HepG2 (cell line): ENCODE measurements around the gene PGP. TPM values are rescaled to one million over a fixed set of nuclear protein-coding genes. Genes with fewer than 3 reads are reported as not detected.

ENCODE experiments used
- ADNP ChIP-seq: sonication (generic); formaldehyde crosslinking; IDR thresholded peaks from 2 replicates; pipeline ENCODE4 v1.4.0; 2020; ENCODE audit warnings: missing genetic modification reagents
- BRD4 ChIP-seq: sonication (generic); formaldehyde crosslinking; IDR thresholded peaks from 2 replicates; pipeline ENCODE4 v1.4.0; 2020; ENCODE audit warnings: missing genetic modification reagents
- CEBPG ChIP-seq: IDR thresholded peaks from 2 replicates; pipeline ENCODE4 v1.6.1; 2016
- KLF6 ChIP-seq: IDR thresholded peaks from 2 replicates; pipeline ENCODE4 v1.8.0; 2016; ENCODE audit warnings: missing biosample characterization, missing genetic modification reagents
- MAZ ChIP-seq, 2 experiments: sonication (generic) in 1 of 2; formaldehyde crosslinking in 1 of 2; IDR thresholded peaks; 2 replicates each; pipeline versions ENCODE4 v1.5.0 to v1.6.1; 2012 to 2020; ENCODE audit warnings: low read depth in 2 of 2, mild to moderate bottlenecking in 2 of 2, borderline replicate concordance in 1 of 2, improper control_type of control experiment in 1 of 2, low read length in 1 of 2, missing genetic modification reagents in 1 of 2, moderate library complexity in 1 of 2
- PRPF4 ChIP-seq: fragments of 200-400 bp; formaldehyde crosslinking; IDR thresholded peaks from 2 replicates; pipeline ENCODE4 v1.6.1; 2016; ENCODE audit warnings: low read length, low read depth; ENCODE audit not compliant: poor library complexity, severe bottlenecking
- RBM22 ChIP-seq: fragments of 200-400 bp; formaldehyde crosslinking; optimal IDR thresholded peaks from 2 replicates; pipeline ENCODE3; 2017; ENCODE audit warnings: mild to moderate bottlenecking, low read length, moderate library complexity
- SMAD3 ChIP-seq: sonication (generic); formaldehyde crosslinking; IDR thresholded peaks from 2 replicates; pipeline ENCODE4 v1.4.0; 2020; ENCODE audit warnings: missing genetic modification reagents
- SP140L ChIP-seq: sonication (generic); formaldehyde crosslinking; IDR thresholded peaks from 2 replicates; pipeline ENCODE4 v1.4.0; 2020; ENCODE audit warnings: missing genetic modification reagents, borderline replicate concordance
- ZMAT3 ChIP-seq: sonication (generic); formaldehyde crosslinking; conservative IDR thresholded peaks from 2 replicates; pipeline ENCODE4 v1.7.0; 2021; ENCODE audit warnings: missing genetic modification reagents
- ZNF224 ChIP-seq: sonication (generic); formaldehyde crosslinking; IDR thresholded peaks from 2 replicates; pipeline ENCODE4 v1.5.0; 2020; ENCODE audit warnings: mild to moderate bottlenecking, missing genetic modification reagents
- ZNF292 ChIP-seq: sonication (generic); formaldehyde crosslinking; IDR thresholded peaks from 2 replicates; pipeline ENCODE4 v1.8.1; 2022; ENCODE audit warnings: mild to moderate bottlenecking, low read depth, missing genetic modification reagents, borderline replicate concordance
- ZNF562 ChIP-seq: sonication (generic); formaldehyde crosslinking; IDR thresholded peaks from 2 replicates; pipeline ENCODE4 v1.8.0; 2022; ENCODE audit warnings: missing genetic modification reagents, borderline replicate concordance
- polyA plus RNA-seq, 8 experiments: library from polyadenylated mRNA; depleted of rRNA in 3 of 8; stranded (reverse) in 7 of 8; unstranded in 1 of 8; fragments of >200 nt; fragmentation: Illumina TruSeq in 4 of 8; extraction: Trizol in 4 of 8; gene quantifications; 2 replicates each; pipeline versions ENCODE4 v1.2.1 to v1.2.3, GENCODE V29; 2011 to 2016; ENCODE audit warnings: low read depth in 4 of 8, missing spikeins in 1 of 8, mixed read lengths in 1 of 8; ENCODE audit not compliant: insufficient read depth in 1 of 8
- total RNA-seq, 5 experiments: library from RNA; depleted of rRNA; stranded (reverse); fragments of >200 nt; fragmentation: Illumina TruSeq; extraction: Trizol; gene quantifications; 2 replicates each; pipeline ENCODE4 v1.2.3, GENCODE V29; 2016; ENCODE audit warnings: low read depth in 1 of 5
- TF ChIP-seq, protein P1 (sequence below): sonication (generic); formaldehyde crosslinking; IDR thresholded peaks from 2 replicates; pipeline ENCODE4 v1.4.0; 2020; ENCODE audit warnings: mild to moderate bottlenecking, missing genetic modification reagents
- TF ChIP-seq, protein P2 (sequence below): sonication (generic); formaldehyde crosslinking; IDR thresholded peaks from 2 replicates; pipeline ENCODE4 v1.5.0; 2020; ENCODE audit warnings: missing genetic modification reagents
- TF ChIP-seq, protein P3 (sequence below): sonication (generic); formaldehyde crosslinking; IDR thresholded peaks from 2 replicates; pipeline ENCODE4 v1.9.0; 2021; ENCODE audit warnings: missing genetic modification reagents, borderline replicate concordance
- TF ChIP-seq, protein P4 (sequence below): sonication (generic); formaldehyde crosslinking; IDR thresholded peaks from 2 replicates; pipeline ENCODE4 v1.5.0; 2020; ENCODE audit warnings: missing genetic modification reagents, mild to moderate bottlenecking, borderline replicate concordance
- TF ChIP-seq, protein P5 (sequence below): sonication (generic); formaldehyde crosslinking; IDR thresholded peaks from 2 replicates; pipeline ENCODE4 v1.4.0; 2020; ENCODE audit warnings: missing genetic modification reagents, mild to moderate bottlenecking, borderline replicate concordance
- TF ChIP-seq, protein P6 (sequence below): sonication (generic); formaldehyde crosslinking; conservative IDR thresholded peaks from 2 replicates; pipeline ENCODE4 v1.8.0; 2022; ENCODE audit warnings: mild to moderate bottlenecking, moderate library complexity, missing genetic modification reagents

The PGP gene
- total and polyA plus RNA-seq, 2 of the 13 experiments (the other 11 are each of a cell fraction or from before 2014, with no cell fraction given), result 7.3 to 18.3 TPM

DNA sequence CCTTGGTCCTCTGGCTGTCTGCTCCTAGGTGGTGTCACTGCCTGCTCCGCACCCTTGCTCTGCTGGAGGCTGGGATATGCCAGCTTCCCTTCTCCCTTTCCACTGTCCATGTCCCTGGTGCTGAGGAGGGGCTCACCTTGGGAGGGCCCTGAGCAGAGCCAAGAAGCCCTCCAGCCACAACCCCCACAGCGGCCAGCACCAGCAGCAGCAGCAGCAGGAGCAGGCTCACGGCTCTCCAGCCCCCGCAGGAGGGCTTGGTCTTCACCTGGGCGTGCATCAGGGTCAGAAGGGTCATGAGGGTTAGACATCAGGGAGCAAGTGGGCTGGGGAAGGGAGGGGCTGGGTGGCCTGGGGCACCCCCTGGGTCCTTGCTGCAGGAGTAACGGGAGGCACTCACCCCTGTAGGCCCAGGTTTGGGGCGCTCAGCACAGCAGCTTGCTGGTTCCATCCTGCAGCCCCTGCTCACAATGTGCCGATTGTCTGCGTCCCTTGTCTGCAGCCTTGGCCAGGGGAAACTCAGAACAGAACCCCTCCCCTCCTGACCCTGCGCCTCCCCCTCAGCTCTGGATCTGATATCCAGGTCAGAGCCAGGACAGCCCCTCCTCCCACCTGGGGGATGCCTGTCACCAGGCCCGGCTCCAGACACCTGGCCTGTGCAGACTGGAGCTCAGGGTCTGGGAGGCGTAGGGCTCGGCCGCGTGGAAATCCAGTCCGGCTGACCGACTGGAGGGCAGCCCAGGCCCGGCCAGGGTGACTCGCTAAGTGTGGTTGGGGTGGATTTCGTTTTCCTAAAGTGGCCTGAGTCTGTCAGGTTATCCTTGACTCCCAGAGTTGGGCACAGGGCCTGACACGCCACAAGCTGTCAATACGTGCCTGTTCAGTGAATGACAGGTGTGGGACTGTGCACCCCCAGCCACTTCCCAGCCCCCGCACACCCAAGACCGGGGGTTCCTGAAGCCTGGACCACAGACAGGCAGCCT lies 4.0 kb downstream of the PGP start, which contains the start of gene BRICD5 (continued):
- TF ChIP-seq, protein P1, sequence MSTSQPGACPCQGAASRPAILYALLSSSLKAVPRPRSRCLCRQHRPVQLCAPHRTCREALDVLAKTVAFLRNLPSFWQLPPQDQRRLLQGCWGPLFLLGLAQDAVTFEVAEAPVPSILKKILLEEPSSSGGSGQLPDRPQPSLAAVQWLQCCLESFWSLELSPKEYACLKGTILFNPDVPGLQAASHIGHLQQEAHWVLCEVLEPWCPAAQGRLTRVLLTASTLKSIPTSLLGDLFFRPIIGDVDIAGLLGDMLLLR (CRISPR knock-in tag), result peak; percentile 58; the same call in 1 of the 2 replicates
- TF ChIP-seq, protein P2, sequence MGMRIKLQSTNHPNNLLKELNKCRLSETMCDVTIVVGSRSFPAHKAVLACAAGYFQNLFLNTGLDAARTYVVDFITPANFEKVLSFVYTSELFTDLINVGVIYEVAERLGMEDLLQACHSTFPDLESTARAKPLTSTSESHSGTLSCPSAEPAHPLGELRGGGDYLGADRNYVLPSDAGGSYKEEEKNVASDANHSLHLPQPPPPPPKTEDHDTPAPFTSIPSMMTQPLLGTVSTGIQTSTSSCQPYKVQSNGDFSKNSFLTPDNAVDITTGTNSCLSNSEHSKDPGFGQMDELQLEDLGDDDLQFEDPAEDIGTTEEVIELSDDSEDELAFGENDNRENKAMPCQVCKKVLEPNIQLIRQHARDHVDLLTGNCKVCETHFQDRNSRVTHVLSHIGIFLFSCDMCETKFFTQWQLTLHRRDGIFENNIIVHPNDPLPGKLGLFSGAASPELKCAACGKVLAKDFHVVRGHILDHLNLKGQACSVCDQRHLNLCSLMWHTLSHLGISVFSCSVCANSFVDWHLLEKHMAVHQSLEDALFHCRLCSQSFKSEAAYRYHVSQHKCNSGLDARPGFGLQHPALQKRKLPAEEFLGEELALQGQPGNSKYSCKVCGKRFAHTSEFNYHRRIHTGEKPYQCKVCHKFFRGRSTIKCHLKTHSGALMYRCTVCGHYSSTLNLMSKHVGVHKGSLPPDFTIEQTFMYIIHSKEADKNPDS (CRISPR knock-in tag), result no peak
- no peak for TF ChIP-seq ZNF224
- TF ChIP-seq ADNP (CRISPR knock-in tag), result no peak
- TF ChIP-seq BRD4, result no peak
- no peak for TF ChIP-seq SMAD3 (CRISPR knock-in tag)
- TF ChIP-seq ZNF292 (CRISPR knock-in tag), result peak; percentile 22; the same call in 1 of the 2 replicates
- TF ChIP-seq, protein P3, sequence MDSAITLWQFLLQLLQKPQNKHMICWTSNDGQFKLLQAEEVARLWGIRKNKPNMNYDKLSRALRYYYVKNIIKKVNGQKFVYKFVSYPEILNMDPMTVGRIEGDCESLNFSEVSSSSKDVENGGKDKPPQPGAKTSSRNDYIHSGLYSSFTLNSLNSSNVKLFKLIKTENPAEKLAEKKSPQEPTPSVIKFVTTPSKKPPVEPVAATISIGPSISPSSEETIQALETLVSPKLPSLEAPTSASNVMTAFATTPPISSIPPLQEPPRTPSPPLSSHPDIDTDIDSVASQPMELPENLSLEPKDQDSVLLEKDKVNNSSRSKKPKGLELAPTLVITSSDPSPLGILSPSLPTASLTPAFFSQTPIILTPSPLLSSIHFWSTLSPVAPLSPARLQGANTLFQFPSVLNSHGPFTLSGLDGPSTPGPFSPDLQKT (CRISPR knock-in tag), result no peak
- TF ChIP-seq, protein P4, sequence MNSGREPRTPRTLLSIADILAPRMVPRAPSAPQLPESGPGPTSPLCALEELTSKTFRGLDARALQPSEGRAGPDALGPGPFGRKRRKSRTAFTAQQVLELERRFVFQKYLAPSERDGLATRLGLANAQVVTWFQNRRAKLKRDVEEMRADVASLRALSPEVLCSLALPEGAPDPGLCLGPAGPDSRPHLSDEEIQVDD (CRISPR knock-in tag), result no peak
- no peak for TF ChIP-seq ZMAT3 (CRISPR knock-in tag)
- no peak for TF ChIP-seq ZNF562 (CRISPR knock-in tag)
- TF ChIP-seq PRPF4, result no peak
- no peak for TF ChIP-seq KLF6 (CRISPR knock-in tag)
- TF ChIP-seq, protein P5, sequence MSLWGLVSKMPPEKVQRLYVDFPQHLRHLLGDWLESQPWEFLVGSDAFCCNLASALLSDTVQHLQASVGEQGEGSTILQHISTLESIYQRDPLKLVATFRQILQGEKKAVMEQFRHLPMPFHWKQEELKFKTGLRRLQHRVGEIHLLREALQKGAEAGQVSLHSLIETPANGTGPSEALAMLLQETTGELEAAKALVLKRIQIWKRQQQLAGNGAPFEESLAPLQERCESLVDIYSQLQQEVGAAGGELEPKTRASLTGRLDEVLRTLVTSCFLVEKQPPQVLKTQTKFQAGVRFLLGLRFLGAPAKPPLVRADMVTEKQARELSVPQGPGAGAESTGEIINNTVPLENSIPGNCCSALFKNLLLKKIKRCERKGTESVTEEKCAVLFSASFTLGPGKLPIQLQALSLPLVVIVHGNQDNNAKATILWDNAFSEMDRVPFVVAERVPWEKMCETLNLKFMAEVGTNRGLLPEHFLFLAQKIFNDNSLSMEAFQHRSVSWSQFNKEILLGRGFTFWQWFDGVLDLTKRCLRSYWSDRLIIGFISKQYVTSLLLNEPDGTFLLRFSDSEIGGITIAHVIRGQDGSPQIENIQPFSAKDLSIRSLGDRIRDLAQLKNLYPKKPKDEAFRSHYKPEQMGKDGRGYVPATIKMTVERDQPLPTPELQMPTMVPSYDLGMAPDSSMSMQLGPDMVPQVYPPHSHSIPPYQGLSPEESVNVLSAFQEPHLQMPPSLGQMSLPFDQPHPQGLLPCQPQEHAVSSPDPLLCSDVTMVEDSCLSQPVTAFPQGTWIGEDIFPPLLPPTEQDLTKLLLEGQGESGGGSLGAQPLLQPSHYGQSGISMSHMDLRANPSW (CRISPR knock-in tag), result no peak
- TF ChIP-seq MAZ (IDR thresholded peaks at IDR 0.05; ENCODE audit: borderline replicate concordance, low read depth, low read length), result no peak
- TF ChIP-seq MAZ (CRISPR knock-in tag; IDR thresholded peaks at IDR 0.05; ENCODE audit: low read depth), result 0 out of 2 replicates have a peak, but pooled peaks have one; percentile 10
- TF ChIP-seq SP140L, result no peak
- TF ChIP-seq, protein P6, sequence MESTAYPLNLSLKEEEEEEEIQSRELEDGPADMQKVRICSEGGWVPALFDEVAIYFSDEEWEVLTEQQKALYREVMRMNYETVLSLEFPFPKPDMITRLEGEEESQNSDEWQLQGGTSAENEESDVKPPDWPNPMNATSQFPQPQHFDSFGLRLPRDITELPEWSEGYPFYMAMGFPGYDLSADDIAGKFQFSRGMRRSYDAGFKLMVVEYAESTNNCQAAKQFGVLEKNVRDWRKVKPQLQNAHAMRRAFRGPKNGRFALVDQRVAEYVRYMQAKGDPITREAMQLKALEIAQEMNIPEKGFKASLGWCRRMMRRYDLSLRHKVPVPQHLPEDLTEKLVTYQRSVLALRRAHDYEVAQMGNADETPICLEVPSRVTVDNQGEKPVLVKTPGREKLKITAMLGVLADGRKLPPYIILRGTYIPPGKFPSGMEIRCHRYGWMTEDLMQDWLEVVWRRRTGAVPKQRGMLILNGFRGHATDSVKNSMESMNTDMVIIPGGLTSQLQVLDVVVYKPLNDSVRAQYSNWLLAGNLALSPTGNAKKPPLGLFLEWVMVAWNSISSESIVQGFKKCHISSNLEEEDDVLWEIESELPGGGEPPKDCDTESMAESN (CRISPR knock-in tag), result no peak
- no peak for TF ChIP-seq CEBPG
- peak; percentile 12 for TF ChIP-seq RBM22
